Natural killer cell (primary cell): Measurements from ENCODE around the gene TMCO6. TPM values are rescaled to one million over a fixed set of nuclear protein-coding genes. Genes with fewer than 3 reads are reported as not detected.
"Not testable (repeated sequence)": the region's sequence is repeated elsewhere in the genome, so short reads cannot be mapped to it uniquely, and the experiment has no call there.

Source experiments
- ATAC-seq, 3 donors: fragments of 150-1000 bp in 2 of 3; fragments of 200-7000 bp in 1 of 3; cut with Tn5 transposase; 1 replicate in 1 of 3; 2 replicates in 2 of 3; pipeline ENCODE4 v1.10.0; 2021; ENCODE audit warnings: mild to moderate bottlenecking in 2 of 3, moderate library complexity in 2 of 3
- DNase-seq, 2 donors: peaks; one replicate each; pipeline versions ENCODE4 v3.0.0 to v3.0.0-alpha.2; 2013 to 2021; ENCODE audit warnings: mixed read lengths in 1 of 2
- H3K27ac ChIP-seq: one replicate; pipeline ENCODE4 v1.5.1; 2013; ENCODE audit warnings: mild to moderate bottlenecking, low read length
- H3K27me3 ChIP-seq: one replicate; pipeline ENCODE4 v1.6.1; 2013; ENCODE audit warnings: low read length; ENCODE audit not compliant: control insufficient read depth, insufficient read depth
- H3K36me3 ChIP-seq: one replicate; pipeline ENCODE4 v1.6.1; 2013; ENCODE audit warnings: low read length; ENCODE audit not compliant: control insufficient read depth, insufficient read depth
- H3K4me1 ChIP-seq: one replicate; pipeline ENCODE4 v1.6.1; 2013; ENCODE audit warnings: low read length; ENCODE audit not compliant: control insufficient read depth, insufficient read depth
- H3K4me3 ChIP-seq: one replicate; pipeline ENCODE4 v1.5.1; 2013; ENCODE audit warnings: low read length
- H3K9me3 ChIP-seq: one replicate; pipeline ENCODE4 v1.6.1; 2013; ENCODE audit warnings: low read length; ENCODE audit not compliant: control insufficient read depth, insufficient read depth
- H3K27ac Mint-ChIP-seq, 2 donors: one replicate each; pipeline ENCODE4 v1.8.0; 2022; ENCODE audit warnings: mild to moderate bottlenecking in 2 of 2, mixed read lengths in 2 of 2, moderate library complexity in 1 of 2
- H3K27me3 Mint-ChIP-seq, 2 donors: one replicate each; pipeline ENCODE4 v1.8.0; 2022; ENCODE audit warnings: low read depth in 2 of 2, mixed read lengths in 2 of 2
- H3K36me3 Mint-ChIP-seq: one replicate; pipeline ENCODE4 v1.8.0; 2022; ENCODE audit warnings: mixed read lengths
- H3K4me1 Mint-ChIP-seq, 2 donors: one replicate each; pipeline ENCODE4 v1.8.0; 2022; ENCODE audit warnings: mixed read lengths in 2 of 2
- H3K4me3 Mint-ChIP-seq: one replicate; pipeline ENCODE4 v1.8.0; 2022; ENCODE audit warnings: mild to moderate bottlenecking, moderate library complexity, mixed read lengths
- H3K9me3 Mint-ChIP-seq, 2 donors: one replicate each; pipeline ENCODE4 v1.8.0; 2022; ENCODE audit warnings: mixed read lengths in 2 of 2
- CTCF ChIP-seq: fragments of 200-600 bp; IDR thresholded peaks from one replicate; pipeline ENCODE4 v1.8.0; 2022; ENCODE audit warnings: antibody characterized with exemption
- WGBS: methylation state at CpG from one replicate; pipeline ENCODE4 v1.1.7; 2013; ENCODE audit warnings: missing lambda C conversion rate; ENCODE audit not compliant: insufficient coverage; 5-methylcytosine and 5-hydroxymethylcytosine counted together
- intact Hi-C: fragments of 100-400 bp; cut with micrococcal nuclease; formaldehyde crosslinking; loops from one replicate; pipeline ENCODE4 v1.14.2; 2022
- total RNA-seq, 4 donors: library from RNA; stranded (reverse); fragments of 120-200 nt in 1 of 4; gene quantifications; one replicate each; pipeline versions ENCODE4 v1.2.3 to v1.2.4, GENCODE V29; 2013 to 2022

TMCO6 gene
- total RNA-seq, 3 donors from 2014 or later (not counting 1 experiment from before 2014, with no cell fraction given): 17.9 to 19.5 (median 18.8) TPM

GRCh38 chr5:140611020-140611521, 28.2 kb upstream of the TMCO6 start:
- ATAC-seq: no peak
- Mint-ChIP-seq H3K9me3 (no peaks in the 10 kb centered on the region), H3K36me3 (no peaks in the 10 kb centered on the region), H3K4me3 (no peak overlapping the region), H3K4me1 (peaks cover 4 to 9% of the 10 kb centered on the region in 2 donors), H3K27me3 (peaks cover 10 to 26% of the 10 kb centered on the region in 2 donors), H3K27ac (no peak overlapping the region)
- 50% methylated on average over 1 of the region's 2 CpGs for WGBS
- Histone ChIP-seq H3K4me1 (peaks cover 5% of the 10 kb centered on the region), H3K36me3 (no peaks in the 10 kb centered on the region), H3K4me3 (no peak overlapping the region), H3K27ac (no peak overlapping the region), H3K27me3 (no peaks in the 10 kb centered on the region), H3K9me3 (no peaks in the 10 kb centered on the region)
- DNase-seq: no peak
- intact Hi-C loops: no loop called here
- TF ChIP-seq CTCF: no peak

- Histone ChIP-seq H3K27ac (no peak overlapping the region), H3K4me1 (no peaks in the 10 kb centered on the region), H3K9me3 (no peaks in the 10 kb centered on the region), H3K36me3 (no peaks in the 10 kb centered on the region), H3K27me3 (no peaks in the 10 kb centered on the region), H3K4me3 (no peak overlapping the region)
- no peaks in the 10 kb centered on the region for H3K9me3 Mint-ChIP-seq
- H3K36me3 Mint-ChIP-seq: no peaks in the 10 kb centered on the region
- no peak for TF ChIP-seq CTCF
- ATAC-seq (no peak), DNase-seq (no peak)
- H3K27ac Mint-ChIP-seq: no peak overlapping the region
- no peaks in the 10 kb centered on the region for H3K4me1 Mint-ChIP-seq
- 91% methylated on average over 3 of the region's 3 CpGs for WGBS
- H3K27me3 Mint-ChIP-seq: peaks cover 34 to 40% of the 10 kb centered on the region in 2 donors
- H3K4me3 Mint-ChIP-seq: no peak overlapping the region
- intact Hi-C loops: no loop called here
Measured at GRCh38 chr5:140622301-140622700, 16.9 kb upstream of the TMCO6 start.

DNA sequence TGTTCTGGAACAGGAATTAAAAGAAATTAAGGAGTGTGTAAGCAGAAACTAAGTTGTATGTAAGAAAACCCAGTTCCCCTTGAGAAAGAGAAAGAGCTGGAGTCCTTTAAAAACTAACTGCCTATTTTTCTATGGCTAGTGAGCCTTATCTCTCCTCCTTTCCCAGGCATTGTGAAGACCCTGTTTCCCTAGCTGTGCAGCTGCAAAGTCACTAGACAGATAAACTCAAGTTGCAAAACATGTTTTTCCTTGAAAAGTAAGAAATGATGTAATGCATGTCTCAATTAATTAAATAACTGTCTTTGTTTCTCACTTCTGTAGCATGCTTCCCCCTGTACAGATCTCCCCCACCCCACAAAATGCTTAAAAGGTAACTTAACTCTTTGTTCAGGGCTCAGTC, 16.2 kb upstream of the TMCO6 start:
- DNase-seq, ATAC-seq, H3K4me1 ChIP-seq, H3K4me3 ChIP-seq, H3K36me3 ChIP-seq, H3K27me3 ChIP-seq, intact Hi-C loops, H3K27ac ChIP-seq, H3K9me3 Mint-ChIP-seq, H3K27ac Mint-ChIP-seq, H3K9me3 ChIP-seq, H3K4me1 Mint-ChIP-seq, H3K4me3 Mint-ChIP-seq, H3K36me3 Mint-ChIP-seq: not testable (repeated sequence)
- peaks cover 32 to 41% of the 10 kb centered on the region in 2 donors for H3K27me3 Mint-ChIP-seq

DNA sequence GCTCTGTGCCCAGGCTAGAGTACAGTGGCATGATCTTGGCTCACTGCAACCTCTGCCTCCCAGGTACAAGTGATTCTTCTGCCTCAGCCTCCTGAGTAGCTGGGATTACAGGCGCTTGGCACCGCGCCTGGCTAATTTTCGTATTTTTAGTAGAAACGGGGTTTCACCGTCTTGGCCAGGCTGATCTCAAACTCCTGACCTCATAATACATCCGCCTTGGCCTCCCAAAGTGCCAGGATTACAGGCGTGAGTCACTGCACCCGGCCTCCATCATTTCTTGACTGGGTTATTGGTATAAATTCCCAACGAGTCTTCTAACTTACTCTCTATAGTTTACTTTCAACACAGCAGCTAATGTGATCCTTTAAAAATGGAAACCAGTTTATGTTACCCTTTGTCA, 14.4 kb upstream of the TMCO6 start:
- H3K4me3 Mint-ChIP-seq, H3K27ac Mint-ChIP-seq, H3K9me3 ChIP-seq, intact Hi-C loops, H3K4me1 Mint-ChIP-seq, H3K36me3 ChIP-seq, H3K36me3 Mint-ChIP-seq, DNase-seq, H3K4me1 ChIP-seq, H3K27ac ChIP-seq, H3K4me3 ChIP-seq, H3K27me3 ChIP-seq, ATAC-seq, H3K9me3 Mint-ChIP-seq: not testable (repeated sequence)
- peaks cover 27 to 28% of the 10 kb centered on the region in 2 donors for H3K27me3 Mint-ChIP-seq
- 91% methylated on average over 10 of the region's 10 CpGs for WGBS
